Loucy (cell line): ENCODE measurements around the gene RAI1.

Source experiments
- EZH2phosphoT487 ChIP-seq: fragments of 200-600 bp; IDR thresholded peaks from 2 replicates; pipeline ENCODE4 v1.6.1; 2018; ENCODE audit warnings: antibody characterized with exemption, mild to moderate bottlenecking, moderate library complexity, borderline replicate concordance
- TF ChIP-seq, protein P1 (sequence below): fragments of 200-600 bp; sonication (generic); conservative IDR thresholded peaks from 2 replicates; pipeline ENCODE4 v1.5.1; 2014; ENCODE audit warnings: mild to moderate bottlenecking, antibody characterized with exemption, low read length

GRCh38 chr17:17822189-17822588 lies 140.9 kb downstream of the RAI1 start:
- TF ChIP-seq, protein P1, sequence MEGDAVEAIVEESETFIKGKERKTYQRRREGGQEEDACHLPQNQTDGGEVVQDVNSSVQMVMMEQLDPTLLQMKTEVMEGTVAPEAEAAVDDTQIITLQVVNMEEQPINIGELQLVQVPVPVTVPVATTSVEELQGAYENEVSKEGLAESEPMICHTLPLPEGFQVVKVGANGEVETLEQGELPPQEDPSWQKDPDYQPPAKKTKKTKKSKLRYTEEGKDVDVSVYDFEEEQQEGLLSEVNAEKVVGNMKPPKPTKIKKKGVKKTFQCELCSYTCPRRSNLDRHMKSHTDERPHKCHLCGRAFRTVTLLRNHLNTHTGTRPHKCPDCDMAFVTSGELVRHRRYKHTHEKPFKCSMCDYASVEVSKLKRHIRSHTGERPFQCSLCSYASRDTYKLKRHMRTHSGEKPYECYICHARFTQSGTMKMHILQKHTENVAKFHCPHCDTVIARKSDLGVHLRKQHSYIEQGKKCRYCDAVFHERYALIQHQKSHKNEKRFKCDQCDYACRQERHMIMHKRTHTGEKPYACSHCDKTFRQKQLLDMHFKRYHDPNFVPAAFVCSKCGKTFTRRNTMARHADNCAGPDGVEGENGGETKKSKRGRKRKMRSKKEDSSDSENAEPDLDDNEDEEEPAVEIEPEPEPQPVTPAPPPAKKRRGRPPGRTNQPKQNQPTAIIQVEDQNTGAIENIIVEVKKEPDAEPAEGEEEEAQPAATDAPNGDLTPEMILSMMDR, result no peak
- TF ChIP-seq EZH2phosphoT487, result no peak
